GM12891 (cell line): ENCODE measurements around the gene MAPK4.

ENCODE experiments used
- DNase-seq: peaks from one replicate; pipeline ENCODE4 v3.0.0; 2011; ENCODE audit warnings: low spot score; ENCODE audit not compliant: insufficient read length
- FAIRE-seq: peaks from 2 replicates; lab custom pipeline; 2011; peaks lifted over from hg19 to GRCh38; lab: Jason Lieb, UNC
- PAX5 ChIP-seq: IDR thresholded peaks from 2 replicates; pipeline ENCODE4 v1.6.1; 2011; ENCODE audit warnings: low read length, moderate library complexity, mild to moderate bottlenecking; ENCODE audit not compliant: insufficient read depth, severe bottlenecking
- POLR2A ChIP-seq: IDR thresholded peaks from 2 replicates; pipeline ENCODE4 v1.6.1; 2011; ENCODE audit warnings: low read depth, low read length, control low read depth
- POLR2AphosphoS5 ChIP-seq: IDR thresholded peaks from 2 replicates; pipeline ENCODE4 v1.6.1; 2011; ENCODE audit warnings: low read depth, low read length, control low read depth
- POU2F2 ChIP-seq: IDR thresholded peaks from 2 replicates; pipeline ENCODE4 v1.6.1; 2011; ENCODE audit warnings: low read depth, mild to moderate bottlenecking, control low read depth, low read length, moderate library complexity
- SPI1 ChIP-seq: IDR thresholded peaks from 2 replicates; pipeline ENCODE4 v1.6.1; 2011; ENCODE audit warnings: low read depth, low read length, control low read depth
- TAF1 ChIP-seq: IDR thresholded peaks from 2 replicates; pipeline ENCODE4 v1.6.1; 2011; ENCODE audit warnings: low read depth, low read length, control low read depth

The MAPK4 gene

GRCh38 chr18:50638016-50638883 lies 78.4 kb downstream of the MAPK4 start:
- no peak for FAIRE-seq
- DNase-seq, result no peak
- no peak for TF ChIP-seq TAF1
- TF ChIP-seq POLR2AphosphoS5, result no peak
- no peak for TF ChIP-seq POLR2A
- TF ChIP-seq POU2F2, result no peak
- TF ChIP-seq SPI1, result no peak
- TF ChIP-seq PAX5, result no peak

DNA sequence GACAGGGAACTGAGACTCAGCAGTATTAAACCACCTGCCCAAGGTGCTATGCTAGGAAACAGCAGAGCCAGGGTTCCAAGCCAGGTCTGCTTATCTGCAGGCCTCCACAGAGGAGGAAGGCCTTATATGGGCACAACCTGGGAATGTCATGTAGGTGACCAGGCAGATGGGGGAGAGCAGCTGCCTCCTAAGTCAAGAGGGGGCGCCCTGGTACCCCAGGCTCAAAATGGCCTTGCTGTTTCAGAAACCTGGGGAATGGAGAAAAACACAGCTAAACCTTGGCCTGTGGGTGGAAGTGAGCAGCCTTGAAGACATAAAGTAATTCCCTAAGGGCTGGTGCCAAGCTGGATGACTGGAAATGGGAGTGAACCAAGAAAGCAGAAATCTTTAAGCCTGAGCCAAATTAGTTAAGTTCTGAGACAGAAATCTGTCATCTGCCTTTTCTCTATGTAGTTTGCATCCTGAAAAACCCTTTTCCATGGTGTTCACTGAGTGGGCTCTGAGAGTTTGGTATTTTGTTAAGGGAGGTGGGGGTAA lies 79.1 kb downstream of the MAPK4 start:
- TF ChIP-seq POU2F2 (no peak), POLR2AphosphoS5 (no peak), PAX5 (no peak), TAF1 (no peak), POLR2A (no peak), SPI1 (no peak)
- FAIRE-seq (no peak), DNase-seq (no peak)

GRCh38 chr18:50639711-50640110 lies 79.8 kb downstream of the MAPK4 start:
- no peak for DNase-seq
- FAIRE-seq, result no peak
- TF ChIP-seq SPI1 (no peak), POLR2AphosphoS5 (no peak), POLR2A (no peak), POU2F2 (no peak), PAX5 (no peak), TAF1 (no peak)

DNA sequence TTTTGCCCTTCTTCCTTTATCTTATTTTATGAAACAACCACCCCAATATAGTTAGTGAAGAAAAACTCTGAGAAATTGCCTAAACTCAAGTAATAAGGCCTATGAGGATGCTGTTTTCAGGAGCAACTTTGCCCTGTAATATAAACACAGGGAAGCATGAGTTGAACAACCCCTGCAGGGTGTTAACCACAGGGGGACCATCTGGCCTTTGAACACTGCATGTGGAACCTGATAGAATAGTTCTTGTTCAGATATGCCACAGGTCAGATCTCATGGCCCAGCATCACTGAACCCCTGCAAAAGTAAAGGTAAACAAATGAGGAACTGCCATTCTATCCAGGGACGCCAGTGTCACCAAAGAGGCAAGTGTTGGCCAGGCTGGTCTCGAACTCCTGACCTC lies 82.6 kb downstream of the MAPK4 start:
- FAIRE-seq, result no peak
- TF ChIP-seq TAF1 (no peak), SPI1 (peak; percentile 26; the same call in 1 of the 2 replicates)
- DNase-seq, result no peak

- no peak for DNase-seq
- TF ChIP-seq PAX5 (no peak), POLR2A (no peak), TAF1 (no peak), POLR2AphosphoS5 (no peak), POU2F2 (no peak), SPI1 (no peak)
- FAIRE-seq, result no peak
These were observed 84.3 kb downstream of the MAPK4 start for GRCh38 chr18:50644146-50644545.

DNA sequence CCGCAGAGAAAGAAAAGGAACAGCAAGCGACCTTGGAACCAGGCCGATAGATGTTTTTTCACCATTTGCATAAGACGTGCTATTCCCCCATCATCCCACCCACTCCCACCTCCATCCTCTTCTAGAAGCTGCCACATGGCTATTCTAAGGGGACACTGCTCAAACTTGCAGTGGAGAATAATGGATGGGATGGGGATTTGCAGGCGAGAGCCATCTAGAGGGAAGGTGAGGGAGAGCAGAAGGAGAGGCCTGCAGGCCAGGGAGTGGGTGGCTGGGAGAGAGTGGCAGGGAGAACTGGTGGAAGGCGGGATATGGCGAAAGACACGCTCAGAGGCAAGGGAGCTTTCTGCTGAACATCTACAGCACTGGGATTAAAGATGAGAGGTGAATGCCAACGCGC lies 84.9 kb downstream of the MAPK4 start:
- TF ChIP-seq TAF1, result no peak
- TF ChIP-seq POLR2AphosphoS5, result no peak
- TF ChIP-seq SPI1, result no peak
- no peak for DNase-seq
- no peak for FAIRE-seq

- TF ChIP-seq POU2F2, result no peak
- TF ChIP-seq TAF1, result no peak
- TF ChIP-seq SPI1, result no peak
- TF ChIP-seq PAX5, result no peak
- no peak for TF ChIP-seq POLR2AphosphoS5
- TF ChIP-seq POLR2A, result no peak
- FAIRE-seq, result no peak
These were observed 87.3 kb downstream of the MAPK4 start for GRCh38 chr18:50647237-50647636.

GRCh38 chr18:50647792-50648191 lies 87.9 kb downstream of the MAPK4 start:
- no peak for TF ChIP-seq POU2F2
- no peak for TF ChIP-seq PAX5
- TF ChIP-seq SPI1, result no peak
- TF ChIP-seq TAF1, result no peak
- TF ChIP-seq POLR2AphosphoS5, result no peak
- no peak for TF ChIP-seq POLR2A
- no peak for FAIRE-seq
- DNase-seq, result no peak

More at GRCh38 chr18:50647237-50647636, 87.3 kb downstream of the MAPK4 start:
- DNase-seq, result no peak

DNA sequence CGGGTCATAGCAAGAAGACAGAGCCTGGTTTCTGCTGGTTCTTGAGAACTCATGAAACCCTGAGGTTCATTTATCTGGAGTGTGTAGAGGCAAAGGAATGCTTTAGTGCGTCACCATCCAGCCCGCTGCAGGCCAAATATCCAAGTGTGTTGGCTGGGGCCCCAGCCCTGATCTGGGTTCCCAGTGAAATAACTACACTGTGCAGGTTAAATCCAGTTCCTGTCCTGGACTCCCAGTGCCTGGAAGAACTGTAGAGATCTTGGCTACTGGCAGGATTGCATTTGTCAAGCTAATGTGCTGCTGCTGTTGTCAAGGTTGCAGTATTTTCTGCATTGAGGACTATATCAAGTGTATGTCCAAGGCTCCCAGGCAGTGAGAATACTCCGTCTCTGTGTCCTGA lies 89.9 kb downstream of the MAPK4 start:
- TF ChIP-seq SPI1 (no peak), POLR2A (no peak), POLR2AphosphoS5 (no peak), TAF1 (no peak), PAX5 (no peak), POU2F2 (no peak)
- DNase-seq, result no peak
- no peak for FAIRE-seq

DNA sequence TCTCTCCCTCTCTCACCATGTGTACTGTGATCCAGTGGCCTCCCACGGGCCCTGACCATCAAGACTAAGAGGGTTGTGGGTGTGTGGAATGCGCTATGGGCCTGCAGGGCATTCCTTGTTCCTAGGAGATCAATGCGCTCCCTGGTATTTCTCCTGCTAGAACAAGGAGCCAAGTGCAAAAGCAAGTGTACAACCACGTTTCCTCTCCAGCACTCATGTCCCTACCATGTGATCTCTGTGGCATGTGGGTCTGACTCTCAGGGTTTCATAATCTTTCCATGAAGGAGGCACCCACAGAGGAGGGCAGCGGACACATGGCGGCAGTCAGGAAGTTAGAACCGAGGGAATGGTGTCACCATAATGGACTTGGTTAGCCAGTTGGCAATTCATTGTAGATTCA lies 91.4 kb downstream of the MAPK4 start:
- DNase-seq, result no peak
- TF ChIP-seq PAX5 (no peak), SPI1 (no peak), POLR2A (no peak), POLR2AphosphoS5 (no peak), TAF1 (no peak)
- FAIRE-seq, result no peak
